Stimulated activated CD8-positive, alpha-beta memory T cell treated with anti-CD3 and anti-CD28 coated beads, Interleukin-12 subunit alpha, Interleukin-12 subunit beta, amount 100 ng/mL, for 24 hours (primary cell): ENCODE results near the gene NBR1.
"Not testable (repeated sequence)": the region's sequence is repeated elsewhere in the genome, so short reads cannot be mapped to it uniquely, and the experiment has no call there.

ENCODE experiments used
- DNase-seq: peaks from one replicate; pipeline ENCODE4 v3.0.0-alpha.2; 2020; ENCODE audit errors: extremely low read depth

The NBR1 gene

GRCh38 chr17:43159232-43159631, 11.8 kb upstream of the NBR1 start:
- not testable (repeated sequence) for DNase-seq

- DNase-seq = not testable (repeated sequence)
These were observed 11.1 kb upstream of the NBR1 start for GRCh38 chr17:43159957-43160356.

GRCh38 chr17:43165971-43166370, 5.0 kb upstream of the NBR1 start:
- DNase-seq = not testable (repeated sequence)

- DNase-seq = no peak
These were observed 1.4 kb upstream of the NBR1 start for GRCh38 chr17:43169561-43170139.

GRCh38 chr17:43170140-43170765, 761 bp upstream of the NBR1 start:
- DNase-seq = peak; percentile 69

- no peak for DNase-seq
These were observed 823 bp downstream of the NBR1 start for GRCh38 chr17:43171586-43172487.

- DNase-seq = no peak
These were observed 4.5 kb downstream of the NBR1 start for GRCh38 chr17:43175213-43176118.

GRCh38 chr17:43176119-43176570, 5.1 kb downstream of the NBR1 start:
- DNase-seq = no peak

- DNase-seq = no peak
These were observed 12.9 kb downstream of the NBR1 start for GRCh38 chr17:43183921-43184320.

GRCh38 chr17:43186656-43187055, 15.6 kb downstream of the NBR1 start:
- not testable (repeated sequence) for DNase-seq

- no peak for DNase-seq
These were observed 22.2 kb downstream of the NBR1 start for GRCh38 chr17:43193251-43193650.

GRCh38 chr17:43199633-43200032, 28.6 kb downstream of the NBR1 start:
- DNase-seq = no peak

- DNase-seq = no peak
These were observed 29.1 kb downstream of the NBR1 start for GRCh38 chr17:43200127-43200526.

GRCh38 chr17:43203013-43203412, 32.0 kb downstream of the NBR1 start:
- DNase-seq = not testable (repeated sequence)

- no peak for DNase-seq
These were observed 39.6 kb downstream of the NBR1 start for GRCh38 chr17:43210576-43210975.

GRCh38 chr17:43211123-43211479, 40.1 kb downstream of the NBR1 start:
- no peak for DNase-seq

- DNase-seq = peak; percentile 54
These were observed 40.7 kb downstream of the NBR1 start, which contains the start of gene TMEM106A for GRCh38 chr17:43211480-43212402. TMEM106A (plus strand) TSS chr17:43211875; CDS start chr17:43213042, 1,167 bp downstream.

- DNase-seq = no peak
These were observed 41.9 kb downstream of the NBR1 start for GRCh38 chr17:43212641-43213490.

- no peak for DNase-seq
These were observed 42.5 kb downstream of the NBR1 start for GRCh38 chr17:43213545-43213944.
